HCT116 (cell line): ENCODE results near the gene APBB2. TPM values are rescaled to one million over a fixed set of nuclear protein-coding genes. Genes with fewer than 3 reads are reported as not detected.

Source experiments
- ATAC-seq: fragments of 200-7000 bp; cut with Tn5 transposase; 2 replicates; pipeline ENCODE4 v1.9.1; 2020; ENCODE audit warnings: mild to moderate bottlenecking, moderate library complexity
- BruUV-seq: library from RNA; stranded (reverse); fragments of 400-500 nt; replicated peaks from 2 replicates; lab custom pipeline; 2021; lab: Mats Ljungman, UMichigan
- CTCF ChIA-PET: fragments of 300-600 bp; sonication (Branson Sonifier 250); formaldehyde crosslinking; loops from one replicate; lab custom pipeline; 2021; ENCODE audit warnings: antibody characterized with exemption; lab: Charles Lee
- POLR2A ChIA-PET: fragments of 300-600, 350-600 bp; sonication (Branson Sonifier 250); formaldehyde crosslinking; loops from one replicate; lab custom pipeline; 2021; ENCODE audit warnings: antibody characterized with exemption; lab: Charles Lee
- RAD21 ChIA-PET, 2 experiments: fragments of 300-600 bp; sonication (Branson Sonifier 250); formaldehyde crosslinking; loops; one replicate each; lab custom pipeline; 2023; ENCODE audit warnings: low total read pairs in 2 of 2; ENCODE audit not compliant: uncharacterized antibody in 2 of 2, unreplicated experiment in 2 of 2, low non-redundant PET in 1 of 2; lab: Charles Lee
- DNase-seq: peaks from one replicate; pipeline ENCODE4 v3.0.0-alpha.2; 2010; ENCODE audit warnings: low read depth, low spot score
- H2AFZ ChIP-seq: fragments of 200-600 bp; shearing (Covaris generic), sonication (generic); 2 replicates; pipeline ENCODE4 v1.6.1; 2017; ENCODE audit warnings: low read depth, mixed run types, mixed read lengths, antibody characterized with exemption, low read length; ENCODE audit not compliant: poor library complexity, severe bottlenecking
- H3K27ac ChIP-seq: 2 replicates; pipeline ENCODE4 v1.5.1; 2012; ENCODE audit warnings: low read depth, low read length
- H3K27me3 ChIP-seq: fragments of 200-600 bp; sonication (generic); 2 replicates; pipeline ENCODE4 v1.6.1; 2016; ENCODE audit warnings: mixed run types, low read length, mixed read lengths; ENCODE audit not compliant: insufficient read depth
- H3K36me3 ChIP-seq, 2 experiments: fragments of 200-500 bp in 1 of 2; fragments of 200-600 bp in 1 of 2; sonication (Bioruptor generic) in 1 of 2; sonication (generic) in 1 of 2; 2 replicates each; pipeline versions ENCODE4 v1.5.1 to v1.6.1; 2014 to 2016; ENCODE audit warnings: low read length in 2 of 2, inconsistent platforms in 1 of 2, mixed read lengths in 1 of 2, mixed run types in 1 of 2; ENCODE audit not compliant: insufficient read depth in 2 of 2, control insufficient read depth in 1 of 2
- H3K4me1 ChIP-seq, 2 experiments: fragments of 200-600 bp in 1 of 2; sonication (generic) in 1 of 2; 2 replicates each; pipeline versions ENCODE4 v1.5.1 to v1.6.1; 2012 to 2017; ENCODE audit warnings: low read length in 2 of 2, inconsistent platforms in 1 of 2, mild to moderate bottlenecking in 1 of 2, mixed read lengths in 1 of 2, mixed run types in 1 of 2, moderate library complexity in 1 of 2; ENCODE audit not compliant: insufficient read depth in 2 of 2, control insufficient read depth in 1 of 2
- H3K4me2 ChIP-seq: fragments of 200-600 bp; sonication (generic); 2 replicates; pipeline ENCODE4 v1.6.1; 2017; ENCODE audit warnings: mixed run types, low read length, mixed read lengths
- H3K4me3 ChIP-seq, 2 experiments: fragments of 200-600 bp in 1 of 2; sonication (generic) in 1 of 2; replicated peaks in 1 of 2; 2 replicates each; pipeline ENCODE4 v1.5.1; 2011 to 2016; ENCODE audit warnings: low read length in 2 of 2, control low read depth in 1 of 2, low read depth in 1 of 2, mild to moderate bottlenecking in 1 of 2, mixed read lengths in 1 of 2, mixed run types in 1 of 2
- H3K79me2 ChIP-seq: fragments of 200-600 bp; sonication (generic); 2 replicates; pipeline ENCODE4 v1.6.1; 2017; ENCODE audit warnings: mild to moderate bottlenecking, mixed run types, low read length, moderate library complexity, mixed read lengths; ENCODE audit not compliant: insufficient read depth
- H3K9ac ChIP-seq: fragments of 200-600 bp; sonication (generic); 2 replicates; pipeline ENCODE4 v1.6.1; 2016; ENCODE audit warnings: low read length, mixed read lengths
- H3K9me2 ChIP-seq: fragments of 200-600 bp; sonication (generic), shearing (Covaris generic); 2 replicates; pipeline ENCODE4 v1.6.1; 2017; ENCODE audit warnings: mixed run types, mild to moderate bottlenecking, moderate library complexity; ENCODE audit not compliant: insufficient read depth
- H3K9me3 ChIP-seq, 2 experiments: fragments of 200-500 bp in 1 of 2; fragments of 200-600 bp in 1 of 2; sonication (Bioruptor generic) in 1 of 2; sonication (generic) in 1 of 2; 2 replicates each; pipeline ENCODE4 v1.6.1; 2014 to 2017; ENCODE audit warnings: low read length in 2 of 2, mixed read lengths in 2 of 2, inconsistent platforms in 1 of 2, low read depth in 1 of 2, mild to moderate bottlenecking in 1 of 2, mixed run types in 1 of 2, moderate library complexity in 1 of 2; ENCODE audit not compliant: control insufficient read depth in 1 of 2, insufficient read depth in 1 of 2
- H4K20me1 ChIP-seq: fragments of 200-600 bp; sonication (generic), shearing (Covaris generic); 2 replicates; pipeline ENCODE4 v1.6.1; 2017; ENCODE audit warnings: mixed run types, mild to moderate bottlenecking, moderate library complexity; ENCODE audit not compliant: insufficient read depth
- CBX3 ChIP-seq: IDR thresholded peaks from 2 replicates; pipeline ENCODE4 v1.6.1; 2012; ENCODE audit warnings: low read depth
- CTCF ChIP-seq, 3 experiments: fragments of 200-600 bp in 1 of 3; sonication (generic) in 1 of 3; IDR thresholded peaks in 2 of 3; conservative IDR thresholded peaks in 1 of 3; 2 replicates each; pipeline ENCODE4 v1.5.1; 2012 to 2017; ENCODE audit warnings: low read depth in 2 of 3, low read length in 2 of 3, antibody characterized with exemption in 1 of 3, borderline replicate concordance in 1 of 3, control low read depth in 1 of 3, mild to moderate bottlenecking in 1 of 3, mixed read lengths in 1 of 3, mixed run types in 1 of 3, moderate library complexity in 1 of 3; ENCODE audit not compliant: insufficient read depth in 1 of 3
- FOSL1 ChIP-seq: IDR thresholded peaks from 2 replicates; pipeline ENCODE4 v1.6.1; 2012; ENCODE audit warnings: low read depth
- REST ChIP-seq: IDR thresholded peaks from 2 replicates; pipeline ENCODE4 v1.6.1; 2012; ENCODE audit warnings: low read depth
- SP1 ChIP-seq: IDR thresholded peaks from 2 replicates; pipeline ENCODE4 v1.6.1; 2012; ENCODE audit warnings: low read depth
- ZBTB33 ChIP-seq: IDR thresholded peaks from 2 replicates; pipeline ENCODE4 v1.6.1; 2011; ENCODE audit warnings: mild to moderate bottlenecking, low read length, moderate library complexity; ENCODE audit not compliant: insufficient replicate concordance; ENCODE audit errors: extremely low read depth
- ZFX ChIP-seq: fragments of 450-650 bp; IDR thresholded peaks from 2 replicates; pipeline ENCODE4 v1.6.1; 2017
- intact Hi-C: fragments of 100-400 bp; cut with micrococcal nuclease; formaldehyde crosslinking; loops from 2 replicates; pipeline ENCODE4 v1.10.0; 2022
- total RNA-seq: library from RNA; stranded (reverse); gene quantifications from one replicate; pipeline ENCODE4 v1.2.1, GENCODE V29; 2021; ENCODE audit not compliant: unreplicated experiment

The APBB2 gene
- total RNA-seq, 1 experiment from 2014 or later: 72.5 TPM

- H2AFZ ChIP-seq: no peak overlapping the region
- ATAC-seq (no peak), DNase-seq (no peak)
- H3K9me2 ChIP-seq: no peaks in the 10 kb centered on the region
- H3K9me3 ChIP-seq: peaks cover 24 to 26% of the 10 kb centered on the region in 2 experiments; a peak in 3 of 4 replicates
- H3K36me3 ChIP-seq: peaks cover 0 to 29% of the 10 kb centered on the region in 2 experiments; a peak in 1 of 4 replicates
- no TSS peak for BruUV-seq
- ChIA-PET POLR2A (no interaction called here), CTCF (no interaction called here), RAD21 (no interaction called here)
- H3K4me1 ChIP-seq: no peaks in the 10 kb centered on the region
- peaks cover 37% of the 10 kb centered on the region for H3K79me2 ChIP-seq
- H3K27ac ChIP-seq: no peak overlapping the region
- H3K9ac ChIP-seq: no peak overlapping the region
- H3K4me3 ChIP-seq: no peak overlapping the region
- no peaks in the 10 kb centered on the region; the same call in 1 of the 2 replicates for H4K20me1 ChIP-seq
- no peak overlapping the region for H3K4me2 ChIP-seq
- TF ChIP-seq SP1: no peak
- no peak for TF ChIP-seq REST
- TF ChIP-seq CBX3: no peak
- no peaks in the 10 kb centered on the region for H3K27me3 ChIP-seq
- intact Hi-C loops: no loop called here
These were observed 187.4 kb downstream of the APBB2 start for GRCh38 chr4:41026971-41027370.

- peaks cover 0 to 29% of the 10 kb centered on the region in 2 experiments; a peak in 1 of 4 replicates for H3K36me3 ChIP-seq
- H2AFZ ChIP-seq: no peak overlapping the region
- H3K4me1 ChIP-seq: no peaks in the 10 kb centered on the region
- peaks cover 29% of the 10 kb centered on the region; the same call in 1 of the 2 replicates for H3K79me2 ChIP-seq
- RAD21 ChIA-PET: no interaction called here
- TF ChIP-seq CTCF (IDR thresholded peaks at IDR 0.05 in 2 of 3, conservative IDR thresholded peaks at IDR 0.05 in 1 of 3; ENCODE audit: borderline replicate concordance in 1 of 3, insufficient read depth in 1 of 3, low read depth in 2 of 3, low read length in 2 of 3) (no peak), ZFX (no peak), FOSL1 (no peak), ZBTB33 (no peak)
- POLR2A ChIA-PET: no interaction called here
- intact Hi-C loops: no loop called here
- H3K9ac ChIP-seq: no peak overlapping the region
- peaks cover 24 to 28% of the 10 kb centered on the region in 2 experiments; a peak in 3 of 4 replicates for H3K9me3 ChIP-seq
- H4K20me1 ChIP-seq: no peaks in the 10 kb centered on the region
- H3K9me2 ChIP-seq: no peaks in the 10 kb centered on the region
- H3K4me3 ChIP-seq: no peak overlapping the region
- CTCF ChIA-PET: interaction anchor here (0.7 kb wide), 1 partner anchor 40 kb away, joined by 4 read pairs; no protein-coding TSS in a partner anchor
- BruUV-seq: no TSS peak
- H3K4me2 ChIP-seq: no peak overlapping the region
- ATAC-seq (no peak), DNase-seq (no peak)
- H3K27me3 ChIP-seq: no peaks in the 10 kb centered on the region
- H3K27ac ChIP-seq: no peak overlapping the region
These were observed 188.5 kb downstream of the APBB2 start for GRCh38 chr4:41025824-41026223.
